GM12874 (cell line): Measurements from ENCODE around the gene TMEM267.

Source experiments
- CTCF ChIP-seq: IDR thresholded peaks from 2 replicates; pipeline ENCODE4 v1.5.1; 2011; ENCODE audit warnings: low read depth, mild to moderate bottlenecking, control low read depth, low read length, moderate library complexity; ENCODE audit not compliant: insufficient read depth

TMEM267 gene

GRCh38 chr5:43514025-43514424, 30.4 kb upstream of the TMEM267 start:
- TF ChIP-seq CTCF, result no peak

- TF ChIP-seq CTCF, result no peak
These were observed 14.9 kb upstream of the TMEM267 start for GRCh38 chr5:43498581-43498980.

GRCh38 chr5:43497311-43498104, 13.8 kb upstream of the TMEM267 start:
- TF ChIP-seq CTCF, result no peak

GRCh38 chr5:43491326-43491725, 7.7 kb upstream of the TMEM267 start:
- no peak for TF ChIP-seq CTCF

GRCh38 chr5:43486353-43486752, 2.7 kb upstream of the TMEM267 start:
- TF ChIP-seq CTCF, result no peak

- TF ChIP-seq CTCF, result no peak
These were observed 1.7 kb upstream of the TMEM267 start for GRCh38 chr5:43485406-43485805.

GRCh38 chr5:43484106-43484849, 613 bp upstream of the TMEM267 start:
- peak; percentile 76 for TF ChIP-seq CTCF
